ENCODE results near the gene PIP5K1A. TPM values are rescaled to one million over a fixed set of nuclear protein-coding genes. Genes with fewer than 3 reads are reported as not detected.
A peak's percentile ranks its signal among the peaks of the same experiment; 100 is the strongest.

Gene PIP5K1A
- total RNA-seq, 6 experiments from 2014 or later: 85.4 to 98.6 (median 90.6) TPM

- no peak overlapping the region; the same call in 1 of the 2 replicates for H3K27ac Mint-ChIP-seq
- TF ChIP-seq, protein P1, sequence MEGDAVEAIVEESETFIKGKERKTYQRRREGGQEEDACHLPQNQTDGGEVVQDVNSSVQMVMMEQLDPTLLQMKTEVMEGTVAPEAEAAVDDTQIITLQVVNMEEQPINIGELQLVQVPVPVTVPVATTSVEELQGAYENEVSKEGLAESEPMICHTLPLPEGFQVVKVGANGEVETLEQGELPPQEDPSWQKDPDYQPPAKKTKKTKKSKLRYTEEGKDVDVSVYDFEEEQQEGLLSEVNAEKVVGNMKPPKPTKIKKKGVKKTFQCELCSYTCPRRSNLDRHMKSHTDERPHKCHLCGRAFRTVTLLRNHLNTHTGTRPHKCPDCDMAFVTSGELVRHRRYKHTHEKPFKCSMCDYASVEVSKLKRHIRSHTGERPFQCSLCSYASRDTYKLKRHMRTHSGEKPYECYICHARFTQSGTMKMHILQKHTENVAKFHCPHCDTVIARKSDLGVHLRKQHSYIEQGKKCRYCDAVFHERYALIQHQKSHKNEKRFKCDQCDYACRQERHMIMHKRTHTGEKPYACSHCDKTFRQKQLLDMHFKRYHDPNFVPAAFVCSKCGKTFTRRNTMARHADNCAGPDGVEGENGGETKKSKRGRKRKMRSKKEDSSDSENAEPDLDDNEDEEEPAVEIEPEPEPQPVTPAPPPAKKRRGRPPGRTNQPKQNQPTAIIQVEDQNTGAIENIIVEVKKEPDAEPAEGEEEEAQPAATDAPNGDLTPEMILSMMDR (IDR thresholded peaks at IDR 0.05): no peak
- H3K4me1 Mint-ChIP-seq (ENCODE audit: low read depth): no peaks in the 10 kb centered on the region; the same call in 1 of the 2 replicates
- DNase-seq: no peak
- no peaks in the 10 kb centered on the region for H3K9me3 Mint-ChIP-seq
- no peaks in the 10 kb centered on the region; the same call in none of the 2 replicates for H3K27me3 Mint-ChIP-seq (ENCODE audit: insufficient read depth)
- peaks cover 55% of the 10 kb centered on the region for H3K36me3 Mint-ChIP-seq (ENCODE audit: low read depth)
- H3K4me3 Mint-ChIP-seq: no peak overlapping the region
Measured at GRCh38 chr1:151246786-151247185, 48.4 kb downstream of the PIP5K1A start.

- Mint-ChIP-seq H3K36me3 (ENCODE audit: low read depth) (peaks cover 29% of the 10 kb centered on the region), H3K4me1 (ENCODE audit: low read depth) (peaks cover 12% of the 10 kb centered on the region), H3K4me3 (no peak overlapping the region), H3K9me3 (peaks cover 5% of the 10 kb centered on the region; the same call in 1 of the 2 replicates), H3K27me3 (ENCODE audit: insufficient read depth) (peaks cover 6% of the 10 kb centered on the region), H3K27ac (no peak overlapping the region; the same call in 1 of the 2 replicates)
- peak; percentile 71 for DNase-seq
- TF ChIP-seq, protein P1 (IDR thresholded peaks at IDR 0.05): peak; percentile 89
Measured at GRCh38 chr1:151251656-151252470, 53.5 kb downstream of the PIP5K1A start.

- Mint-ChIP-seq H3K4me3 (peak within 1 kb of the TSS; percentile 97), H3K27me3 (ENCODE audit: insufficient read depth) (peaks cover 6% of the 10 kb centered on the region), H3K4me1 (ENCODE audit: low read depth) (peaks cover 18% of the 10 kb centered on the region), H3K36me3 (ENCODE audit: low read depth) (peaks cover 20% of the 10 kb centered on the region), H3K9me3 (peaks cover 5% of the 10 kb centered on the region; the same call in 1 of the 2 replicates), H3K27ac (peak within 1 kb of the TSS; percentile 99)
- TF ChIP-seq, protein P1 (IDR thresholded peaks at IDR 0.05): no peak
- DNase-seq: peak; percentile 93
Measured at GRCh38 chr1:151254217-151255213, 56.2 kb downstream of the PIP5K1A start, which contains the start of gene PSMD4. Gene PSMD4, plus strand, starts transcription at chr1:151254734. Its CDS starts 49 bp downstream, at chr1:151254783.

- peaks cover 5% of the 10 kb centered on the region; the same call in 1 of the 2 replicates for H3K9me3 Mint-ChIP-seq
- DNase-seq: peak; percentile 6
- H3K4me3 Mint-ChIP-seq: peak overlapping the region; percentile 97
- H3K27ac Mint-ChIP-seq: peak overlapping the region; percentile 99
- H3K4me1 Mint-ChIP-seq (ENCODE audit: low read depth): peaks cover 18% of the 10 kb centered on the region
- H3K27me3 Mint-ChIP-seq (ENCODE audit: insufficient read depth): peaks cover 6% of the 10 kb centered on the region
- peaks cover 18% of the 10 kb centered on the region for H3K36me3 Mint-ChIP-seq (ENCODE audit: low read depth)
- TF ChIP-seq, protein P1 (IDR thresholded peaks at IDR 0.05): no peak
Measured at GRCh38 chr1:151255381-151255780, 57.0 kb downstream of the PIP5K1A start.

DNA sequence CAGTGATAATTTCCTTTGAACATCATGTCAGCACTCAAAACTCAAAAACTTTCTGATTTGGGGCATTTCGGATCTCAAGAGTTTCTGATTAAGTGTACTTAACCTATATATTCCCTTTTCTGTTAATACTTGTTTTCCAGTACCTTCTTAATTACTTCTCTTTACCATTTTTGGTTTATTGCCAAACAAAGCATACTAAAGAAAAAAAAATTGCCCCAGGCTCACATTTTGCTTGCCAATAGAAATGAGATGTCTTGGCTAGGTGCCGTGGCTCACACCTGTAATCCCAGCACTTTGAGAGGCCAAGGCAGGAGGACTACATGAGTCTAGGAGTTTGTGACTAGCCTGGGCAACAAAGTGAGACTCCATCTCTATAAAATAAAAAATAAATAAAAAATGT, 61.0 kb downstream of the PIP5K1A start:
- Mint-ChIP-seq H3K27ac (no peak overlapping the region), H3K27me3 (ENCODE audit: insufficient read depth) (peaks cover 3% of the 10 kb centered on the region), H3K4me3 (no peak overlapping the region), H3K4me1 (ENCODE audit: low read depth) (peaks cover 18% of the 10 kb centered on the region), H3K36me3 (ENCODE audit: low read depth) (peaks cover 22% of the 10 kb centered on the region), H3K9me3 (peaks cover 4% of the 10 kb centered on the region; the same call in 1 of the 2 replicates)
- no peak for DNase-seq
- TF ChIP-seq, protein P1 (IDR thresholded peaks at IDR 0.05): no peak

Measured in HFFc6 (cell line).